GM19397 (cell line): ENCODE measurements around the gene RET.

Source experiments
- ATAC-seq: cut with Tn5 transposase; IDR thresholded peaks from one replicate; pipeline ENCODE4 v1.9.1; 2021; ENCODE audit warnings: mild to moderate bottlenecking, moderate library complexity; ENCODE audit not compliant: unreplicated experiment

RET gene

GRCh38 chr10:43118631-43119415 lies 42.0 kb downstream of the RET start:
- ATAC-seq: no peak

DNA sequence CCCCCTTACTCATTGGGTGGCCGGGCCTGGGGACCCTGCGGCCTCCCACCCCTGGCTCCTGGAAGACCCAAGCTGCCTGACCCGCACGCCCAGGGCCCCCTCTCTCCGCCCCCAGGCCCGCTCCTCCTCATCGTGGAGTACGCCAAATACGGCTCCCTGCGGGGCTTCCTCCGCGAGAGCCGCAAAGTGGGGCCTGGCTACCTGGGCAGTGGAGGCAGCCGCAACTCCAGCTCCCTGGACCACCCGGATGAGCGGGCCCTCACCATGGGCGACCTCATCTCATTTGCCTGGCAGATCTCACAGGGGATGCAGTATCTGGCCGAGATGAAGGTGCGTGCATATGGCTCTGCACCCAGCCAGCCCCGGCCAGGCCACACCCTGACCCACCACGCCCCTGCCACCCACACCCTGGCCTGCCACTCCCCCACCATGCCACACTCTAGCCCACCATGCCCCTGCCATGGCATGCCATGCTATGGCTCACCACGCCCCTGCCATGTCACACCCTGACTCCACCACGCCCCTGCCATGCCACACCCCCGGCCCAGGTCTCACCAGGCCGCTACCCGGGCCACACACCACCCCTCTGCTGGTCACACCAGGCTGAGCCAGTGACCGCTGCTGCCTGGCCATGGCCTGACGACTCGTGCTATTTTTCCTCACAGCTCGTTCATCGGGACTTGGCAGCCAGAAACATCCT lies 42.7 kb downstream of the RET start:
- ATAC-seq: no peak

GRCh38 chr10:43120116-43120928 lies 43.5 kb downstream of the RET start:
- no peak for ATAC-seq

GRCh38 chr10:43120929-43121314 lies 44.1 kb downstream of the RET start:
- ATAC-seq: peak; percentile 78

DNA sequence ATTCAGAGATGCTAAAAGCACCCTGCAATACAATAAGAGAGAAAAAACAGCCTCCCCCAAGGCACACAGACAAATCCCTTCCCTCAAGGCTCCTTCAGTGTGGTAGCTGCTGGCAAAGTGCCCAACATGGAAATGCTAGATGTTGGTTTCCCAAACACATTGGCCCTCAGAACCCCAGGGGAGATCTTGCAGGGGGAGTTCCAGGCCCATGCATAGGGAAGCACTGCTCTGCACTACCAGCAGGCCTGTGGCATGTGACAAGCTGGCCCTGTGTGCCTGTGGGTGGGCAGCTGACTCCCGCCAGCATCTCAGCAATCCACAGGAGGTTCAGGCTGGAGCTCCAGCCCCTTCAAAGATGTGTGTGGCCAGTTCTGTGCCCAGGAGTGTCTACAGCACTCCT lies 44.6 kb downstream of the RET start:
- no peak for ATAC-seq

- no peak for ATAC-seq
Observed at GRCh38 chr10:43122096-43122495, 45.2 kb downstream of the RET start.

GRCh38 chr10:43122826-43123225 lies 46.0 kb downstream of the RET start:
- no peak for ATAC-seq

DNA sequence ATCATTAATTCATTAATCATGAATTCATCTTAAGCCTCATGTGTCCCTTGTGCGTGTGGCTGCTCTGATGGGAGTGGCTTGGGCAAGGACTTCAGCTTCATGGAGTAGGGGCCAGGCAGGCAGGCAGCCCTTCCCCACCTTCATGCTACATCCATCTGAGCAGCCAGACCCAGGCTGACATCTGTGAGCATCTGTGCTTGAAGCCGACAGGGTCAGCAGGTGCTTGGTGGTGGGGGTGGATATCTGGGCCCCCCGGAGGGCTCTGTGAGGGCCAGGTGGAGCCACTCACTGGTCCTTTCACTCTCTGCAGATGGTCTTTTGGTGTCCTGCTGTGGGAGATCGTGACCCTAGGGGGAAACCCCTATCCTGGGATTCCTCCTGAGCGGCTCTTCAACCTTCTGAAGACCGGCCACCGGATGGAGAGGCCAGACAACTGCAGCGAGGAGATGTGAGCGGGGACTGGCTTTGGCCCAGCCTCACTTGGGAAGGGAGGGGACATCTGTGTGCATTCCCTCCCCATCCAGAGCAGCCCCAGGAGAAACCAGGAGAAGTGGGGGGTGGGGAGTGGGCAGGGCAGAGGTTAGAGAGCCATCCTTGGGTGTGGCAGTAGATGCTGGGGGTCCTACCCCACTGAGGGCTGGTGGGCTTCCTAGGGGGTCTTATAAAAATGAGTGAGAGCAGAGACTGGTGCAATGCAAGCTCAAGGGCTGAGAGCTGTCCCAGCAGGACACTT lies 46.7 kb downstream of the RET start:
- ATAC-seq: no peak

- no peak for ATAC-seq
Observed at GRCh38 chr10:43124094-43124521, 47.2 kb downstream of the RET start.

GRCh38 chr10:43124574-43125273 lies 47.9 kb downstream of the RET start:
- no peak for ATAC-seq

DNA sequence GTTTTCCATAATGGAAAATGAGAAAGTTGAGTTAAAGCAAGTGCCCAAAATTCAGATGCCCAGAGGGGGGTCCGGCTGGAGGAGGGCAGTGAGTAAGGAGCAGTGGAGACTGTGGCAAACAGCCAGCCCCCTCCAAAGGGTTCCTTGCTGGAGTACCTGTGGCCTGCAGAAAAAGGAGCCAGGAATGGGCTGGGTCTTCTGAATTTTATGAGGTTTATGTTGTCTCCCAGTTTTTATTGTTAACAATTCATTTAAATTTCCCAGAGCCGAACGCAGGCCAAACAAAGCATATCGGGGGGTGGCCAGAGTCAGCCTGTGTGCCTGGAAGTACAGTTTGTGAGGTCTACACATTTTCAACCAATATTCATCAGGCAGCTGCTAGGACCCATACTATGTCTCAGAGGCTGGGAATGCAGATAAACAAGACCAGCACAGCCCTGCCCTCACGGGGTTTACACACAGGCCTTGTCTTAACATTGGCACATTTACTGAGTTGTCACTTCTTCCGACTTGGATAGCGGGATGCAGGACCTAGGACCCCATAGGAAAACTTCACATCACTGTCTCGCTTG lies 48.5 kb downstream of the RET start:
- ATAC-seq: no peak

DNA sequence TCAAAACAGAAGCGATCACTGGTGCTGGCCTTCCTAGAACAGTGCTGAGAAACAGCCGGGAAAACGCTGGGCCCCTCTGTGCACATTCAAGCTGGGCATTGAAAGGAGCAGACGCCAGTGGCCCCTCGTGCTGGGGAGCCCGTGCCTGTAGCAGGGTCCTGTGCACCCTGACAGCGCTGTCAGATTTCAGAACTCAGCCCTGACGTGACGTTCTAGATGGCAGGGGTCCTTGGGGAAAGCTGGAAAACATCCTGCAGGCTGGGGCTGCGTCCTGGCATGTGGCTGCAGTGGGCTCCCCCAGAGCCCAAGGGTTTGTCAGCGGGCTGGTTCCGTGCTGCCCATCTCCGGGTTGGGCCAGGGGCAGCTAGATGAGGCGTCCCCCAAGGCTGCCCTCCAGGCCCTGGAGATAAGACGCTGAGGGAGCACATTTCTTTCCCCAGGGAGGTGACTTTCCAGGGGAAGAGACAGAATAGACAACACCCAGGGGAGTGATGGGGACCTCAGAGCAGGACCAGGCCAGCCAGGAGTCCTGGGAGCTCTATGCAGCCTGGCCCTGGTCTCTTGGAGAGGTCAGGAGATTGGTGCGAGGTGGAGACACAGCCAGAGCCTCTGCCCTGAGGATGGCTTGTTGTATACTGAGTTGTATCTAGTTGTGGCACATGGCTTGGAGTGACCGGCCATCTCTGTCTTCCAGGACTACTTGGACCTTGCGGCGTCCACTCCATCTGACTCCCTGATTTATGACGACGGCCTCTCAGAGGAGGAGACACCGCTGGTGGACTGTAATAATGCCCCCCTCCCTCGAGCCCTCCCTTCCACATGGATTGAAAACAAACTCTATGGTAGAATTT lies 49.2 kb downstream of the RET start:
- no peak for ATAC-seq

DNA sequence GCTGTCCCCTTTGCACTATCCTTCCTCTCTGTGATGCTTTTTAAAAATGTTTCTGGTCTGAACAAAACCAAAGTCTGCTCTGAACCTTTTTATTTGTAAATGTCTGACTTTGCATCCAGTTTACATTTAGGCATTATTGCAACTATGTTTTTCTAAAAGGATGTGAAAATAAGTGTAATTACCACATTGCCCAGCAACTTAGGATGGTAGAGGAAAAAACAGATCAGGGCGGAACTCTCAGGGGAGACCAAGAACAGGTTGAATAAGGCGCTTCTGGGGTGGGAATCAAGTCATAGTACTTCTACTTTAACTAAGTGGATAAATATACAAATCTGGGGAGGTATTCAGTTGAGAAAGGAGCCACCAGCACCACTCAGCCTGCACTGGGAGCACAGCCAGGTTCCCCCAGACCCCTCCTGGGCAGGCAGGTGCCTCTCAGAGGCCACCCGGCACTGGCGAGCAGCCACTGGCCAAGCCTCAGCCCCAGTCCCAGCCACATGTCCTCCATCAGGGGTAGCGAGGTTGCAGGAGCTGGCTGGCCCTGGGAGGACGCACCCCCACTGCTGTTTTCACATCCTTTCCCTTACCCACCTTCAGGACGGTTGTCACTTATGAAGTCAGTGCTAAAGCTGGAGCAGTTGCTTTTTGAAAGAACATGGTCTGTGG lies 50.0 kb downstream of the RET start:
- peak; percentile 44 for ATAC-seq

DNA sequence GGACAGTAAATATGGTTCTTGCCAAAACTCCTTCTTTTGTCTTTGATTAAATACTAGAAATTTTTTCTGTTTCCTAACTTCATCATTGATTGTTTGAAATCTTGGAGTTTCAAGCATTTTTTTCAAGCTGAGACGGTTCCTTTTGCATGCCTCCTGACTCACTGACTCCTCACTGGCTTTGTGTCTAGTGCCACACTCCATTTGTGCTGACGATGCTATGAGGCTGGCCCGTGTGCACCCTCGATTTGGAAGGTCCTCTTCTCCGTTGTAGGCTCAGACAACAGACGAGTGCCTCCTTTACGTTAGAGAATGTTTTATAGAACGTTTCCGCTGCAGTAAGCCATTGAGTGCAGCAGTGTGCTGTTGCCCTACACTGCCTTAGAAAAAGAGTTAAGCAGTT lies 50.6 kb downstream of the RET start:
- no peak for ATAC-seq

GRCh38 chr10:43128331-43128730 lies 51.5 kb downstream of the RET start:
- ATAC-seq: no peak

DNA sequence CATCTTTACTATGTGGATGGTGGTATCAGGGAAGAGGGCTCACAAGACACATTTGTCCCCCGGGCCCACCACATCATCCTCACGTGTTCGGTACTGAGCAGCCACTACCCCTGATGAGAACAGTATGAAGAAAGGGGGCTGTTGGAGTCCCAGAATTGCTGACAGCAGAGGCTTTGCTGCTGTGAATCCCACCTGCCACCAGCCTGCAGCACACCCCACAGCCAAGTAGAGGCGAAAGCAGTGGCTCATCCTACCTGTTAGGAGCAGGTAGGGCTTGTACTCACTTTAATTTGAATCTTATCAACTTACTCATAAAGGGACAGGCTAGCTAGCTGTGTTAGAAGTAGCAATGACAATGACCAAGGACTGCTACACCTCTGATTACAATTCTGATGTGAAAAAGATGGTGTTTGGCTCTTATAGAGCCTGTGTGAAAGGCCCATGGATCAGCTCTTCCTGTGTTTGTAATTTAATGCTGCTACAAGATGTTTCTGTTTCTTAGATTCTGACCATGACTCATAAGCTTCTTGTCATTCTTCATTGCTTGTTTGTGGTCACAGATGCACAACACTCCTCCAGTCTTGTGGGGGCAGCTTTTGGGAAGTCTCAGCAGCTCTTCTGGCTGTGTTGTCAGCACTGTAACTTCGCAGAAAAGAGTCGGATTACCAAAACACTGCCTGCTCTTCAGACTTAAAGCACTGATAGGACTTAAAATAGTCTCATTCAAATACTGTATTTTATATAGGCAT lies 52.3 kb downstream of the RET start:
- ATAC-seq: peak; percentile 42

DNA sequence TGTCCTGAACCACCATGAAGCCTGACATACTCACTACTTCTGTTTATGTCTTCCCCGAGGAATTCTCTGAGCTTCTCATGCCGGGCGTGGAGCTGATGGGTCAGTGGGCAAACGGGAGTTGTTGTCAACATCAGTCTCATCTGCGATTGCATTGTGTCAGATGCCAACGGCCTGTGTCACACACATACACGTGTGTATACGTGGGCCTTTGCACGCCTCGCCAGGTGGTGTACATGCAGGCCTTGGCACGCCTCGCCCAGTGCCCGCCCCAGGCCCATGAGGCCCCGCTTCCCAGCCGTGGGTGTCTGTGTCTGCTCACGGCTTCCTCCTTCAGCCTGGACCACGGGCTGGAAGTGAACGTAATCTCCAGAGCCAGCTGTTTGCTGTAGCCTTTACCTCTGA lies 53.9 kb downstream of the RET start:
- ATAC-seq: no peak

GRCh38 chr10:43131256-43131655 lies 54.4 kb downstream of the RET start:
- ATAC-seq: no peak
